Erythroblast (primary cell): Measurements from ENCODE around the gene FCHO2.

Experiments used
- GATA1 ChIP-seq: IDR thresholded peaks from 2 replicates; pipeline ENCODE4 v1.6.1; 2011; ENCODE audit warnings: low read depth, mild to moderate bottlenecking, control low read depth, low read length, moderate library complexity
- POLR2A ChIP-seq: IDR thresholded peaks from 2 replicates; pipeline ENCODE4 v1.6.1; 2011; ENCODE audit warnings: mild to moderate bottlenecking, low read length

DNA sequence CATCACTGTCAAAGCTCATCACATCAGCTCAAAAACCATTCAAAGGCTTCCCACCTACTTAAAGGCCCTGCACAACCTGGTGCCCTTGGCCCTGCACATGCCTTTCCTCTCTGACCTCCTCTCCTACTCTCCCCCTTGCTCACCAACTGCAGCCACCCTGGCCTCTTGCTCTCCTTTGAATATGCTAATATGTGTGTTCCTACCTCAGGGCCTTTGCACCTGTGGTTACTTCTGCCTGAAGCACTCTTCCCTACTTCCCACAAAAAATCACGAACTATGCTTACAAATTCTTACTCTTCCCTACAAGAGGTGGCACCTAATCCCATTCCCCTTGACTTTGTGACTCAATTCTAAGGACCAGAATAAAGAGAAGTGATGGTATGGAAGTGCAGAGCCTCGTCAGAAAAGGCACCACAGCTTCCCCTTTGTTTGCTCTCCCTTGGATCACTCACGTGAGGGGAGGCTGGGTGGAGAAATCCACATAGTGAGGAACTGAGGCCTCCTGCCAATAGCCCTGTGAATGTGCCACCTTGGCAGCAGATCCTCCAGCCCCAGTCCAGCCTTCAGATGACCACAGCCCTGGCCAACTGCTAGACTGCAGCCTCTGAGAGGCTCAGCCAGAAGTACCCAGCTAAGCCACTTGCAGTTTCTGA lies 161.4 kb downstream of the FCHO2 start:
- TF ChIP-seq POLR2A (no peak), GATA1 (no peak)
